K562 (cell line): ENCODE results near the gene NIPAL1. TPM values are rescaled to one million over a fixed set of nuclear protein-coding genes. Genes with fewer than 3 reads are reported as not detected.
A peak's percentile ranks its signal among the peaks of the same experiment; 100 is the strongest.

Experiments used
- ATAC-seq: fragments of 200-7000 bp; cut with Tn5 transposase; 3 replicates; pipeline ENCODE4 v1.9.1; 2020; ENCODE audit warnings: moderate library complexity
- BruUV-seq: library from RNA; stranded (reverse); fragments of 400-500 nt; replicated peaks from 2 replicates; lab custom pipeline; 2021; lab: Mats Ljungman, UMichigan
- CTCF ChIA-PET: fragments of 300-600 bp; formaldehyde crosslinking; extraction: SDS; loops from one replicate; lab custom pipeline; 2021; ENCODE audit warnings: low intra/inter-chr PET ratio; lab: Yijun Ruan, JAX
- POLR2A ChIA-PET: fragments of 300-600, 350-650 bp; sonication (Branson Sonifier 250); formaldehyde crosslinking; extraction: SDS; loops from one replicate; lab custom pipeline; 2021; ENCODE audit warnings: antibody characterized with exemption, inconsistent platforms; lab: Yijun Ruan, JAX
- DNase-seq, 4 experiments: peaks; one replicate each; pipeline versions ENCODE4 v3.0.0 to v3.0.0-alpha.2; 2011 to 2018; ENCODE audit warnings: low spot score in 3 of 4, mixed read lengths in 3 of 4; ENCODE audit errors: extremely low read depth in 1 of 4
- FAIRE-seq: peaks from 2 replicates; lab custom pipeline; 2011; peaks lifted over from hg19 to GRCh38; lab: Jason Lieb, UNC
- H2AFZ ChIP-seq: 2 replicates; pipeline ENCODE4 v1.6.0; 2011; ENCODE audit warnings: low read depth, low read length, control low read depth, inconsistent platforms
- H3K27ac ChIP-seq: fragments of 200-600 bp; 3 replicates; pipeline ENCODE4 v1.8.0; 2011; ENCODE audit warnings: low read depth, mild to moderate bottlenecking, control low read depth, inconsistent platforms, low read length, moderate library complexity, mixed read lengths; ENCODE audit errors: extremely low read depth
- H3K27me3 ChIP-seq, 2 experiments: fragments of 300-600 bp in 1 of 2; 2 replicates in 1 of 2; 3 replicates in 1 of 2; pipeline versions ENCODE4 v1.6.0 to v1.8.0; 2011; ENCODE audit warnings: inconsistent platforms in 2 of 2, low read length in 2 of 2, mild to moderate bottlenecking in 1 of 2, mixed read lengths in 1 of 2, moderate library complexity in 1 of 2; ENCODE audit not compliant: control insufficient read depth in 2 of 2, insufficient read depth in 2 of 2
- H3K36me3 ChIP-seq: fragments of 300-600 bp; 3 replicates; pipeline ENCODE4 v1.8.0; 2011; ENCODE audit warnings: mild to moderate bottlenecking, low read length, inconsistent platforms; ENCODE audit not compliant: control insufficient read depth, insufficient read depth
- H3K4me1 ChIP-seq, 2 experiments: fragments of 200-600 bp in 1 of 2; replicated peaks in 1 of 2; 2 replicates in 1 of 2; 3 replicates in 1 of 2; pipeline versions ENCODE4 v1.5.1 to v1.8.0; 2011; ENCODE audit warnings: inconsistent platforms in 2 of 2, low read length in 2 of 2, mild to moderate bottlenecking in 1 of 2, mixed read lengths in 1 of 2, moderate library complexity in 1 of 2; ENCODE audit not compliant: control insufficient read depth in 2 of 2, insufficient read depth in 2 of 2
- H3K4me2 ChIP-seq: 2 replicates; pipeline ENCODE4 v1.6.1; 2011; ENCODE audit warnings: low read length, control low read depth, inconsistent platforms, mixed read lengths; ENCODE audit not compliant: insufficient read depth
- H3K4me3 ChIP-seq: fragments of 200-600 bp; sonication (generic), shearing (Covaris generic); 2 replicates; pipeline ENCODE4 v1.5.1; 2016; ENCODE audit warnings: control low read depth, inconsistent platforms
- H3K79me2 ChIP-seq: fragments of 200-600 bp; 3 replicates; pipeline ENCODE4 v1.8.0; 2011; ENCODE audit warnings: low read length, inconsistent platforms; ENCODE audit not compliant: control insufficient read depth, insufficient read depth
- H3K9ac ChIP-seq, 2 experiments: 2 replicates each; pipeline versions ENCODE4 v1.6.0 to v1.6.1; 2011; ENCODE audit warnings: low read depth in 2 of 2, low read length in 2 of 2, control low read depth in 1 of 2, inconsistent platforms in 1 of 2, mild to moderate bottlenecking in 1 of 2, mixed read lengths in 1 of 2; ENCODE audit not compliant: insufficient read depth in 1 of 2
- H3K9me1 ChIP-seq: one replicate; pipeline ENCODE4 v1.6.0; 2011; ENCODE audit warnings: inconsistent platforms, mild to moderate bottlenecking, low read length, moderate library complexity; ENCODE audit not compliant: control insufficient read depth, insufficient read depth
- H3K9me3 ChIP-seq: replicated peaks from 2 replicates; pipeline ENCODE4 v1.5.1; 2011; ENCODE audit warnings: low read depth, low read length, inconsistent platforms; ENCODE audit not compliant: control insufficient read depth, insufficient read depth
- H4K20me1 ChIP-seq: replicated peaks from 2 replicates; pipeline ENCODE4 v1.6.1; 2011; ENCODE audit warnings: low read length, inconsistent platforms, mixed read lengths; ENCODE audit not compliant: control insufficient read depth, insufficient read depth
- BDP1 ChIP-seq: IDR thresholded peaks from 3 replicates; pipeline ENCODE4 v1.6.1; 2011; ENCODE audit not compliant: insufficient read length, insufficient read depth
- ZBTB40 ChIP-seq, 2 experiments: fragments of 450-650 bp in 1 of 2; sonication (generic) in 1 of 2; formaldehyde crosslinking in 1 of 2; IDR thresholded peaks; 2 replicates each; pipeline versions ENCODE4 v1.7.1 to v1.9.0; 2016 to 2022; ENCODE audit warnings: inconsistent platforms in 1 of 2, mild to moderate bottlenecking in 1 of 2, missing genetic modification reagents in 1 of 2
- WGBS: fragments of 100-300 bp; shearing (Covaris generic); methylation state at CpG from one replicate; pipeline ENCODE4 v1.1.6; 2016; ENCODE audit warnings: low coverage, mixed read lengths; ENCODE audit not compliant: insufficient coverage; ENCODE audit errors: missing lambda C conversion rate; 5-methylcytosine and 5-hydroxymethylcytosine counted together
- in situ Hi-C: fragments of 300-500 bp; cut with MboI; formaldehyde crosslinking; loops from 4 replicates; pipeline ENCODE4 v1.15.0; 2018; ENCODE audit warnings: inconsistent platforms, mixed read lengths
- intact Hi-C: fragments of 100-400 bp; cut with micrococcal nuclease; formaldehyde crosslinking; loops from 2 replicates; pipeline ENCODE4 v1.14.2; 2022
- polyA plus RNA-seq, 8 experiments: library from polyadenylated mRNA; depleted of rRNA in 4 of 8; stranded (reverse) in 5 of 8; unstranded in 3 of 8; fragments of >200 nt; fragmentation: Nextera tagmentation in 2 of 8; fragmentation: Illumina TruSeq in 1 of 8; extraction: Ambion mirVana in 2 of 8; extraction: Trizol in 1 of 8; gene quantifications; 2 replicates each; pipeline versions ENCODE4 v1.2.1 to v1.2.3, GENCODE V29; 2011 to 2014; ENCODE audit warnings: inconsistent platforms in 1 of 8, missing spikeins in 1 of 8
- total RNA-seq, 7 experiments: library from RNA; depleted of rRNA in 6 of 7; stranded (reverse); fragments of >200 nt in 6 of 7; fragmentation: Illumina TruSeq in 2 of 7; extraction: Trizol in 2 of 7; gene quantifications; 2 replicates each; pipeline versions ENCODE4 v1.2.1 to v1.2.3, GENCODE V29; 2011 to 2021; ENCODE audit warnings: low replicate concordance in 1 of 7

NIPAL1 gene
- total and polyA plus RNA-seq, 9 of the 15 experiments (the other 6 are each of a cell fraction or from before 2014, with no cell fraction given): 0.03 to 0.43 (median 0.25) TPM

GRCh38 chr4:48079972-48080391 lies 63.4 kb downstream of the NIPAL1 start:
- TF ChIP-seq ZBTB40 (IDR thresholded peaks at IDR 0.05) (peak; percentile 89), ZBTB40 (CRISPR knock-in tag; IDR thresholded peaks at IDR 0.05) (peak; percentile 62), BDP1 (no peak)
- TF ChIP-seq, all 486 proteins: peak for 1
- no peaks in the 10 kb centered on the region for H3K36me3 ChIP-seq
- H3K79me2 ChIP-seq: no peaks in the 10 kb centered on the region
- no peak overlapping the region for H3K4me2 ChIP-seq
- POLR2A ChIA-PET: interaction anchor here (0.8 kb wide), 1 partner anchor 415 kb away, joined by 4 read pairs; no protein-coding TSS in a partner anchor
- ATAC-seq (no peak), DNase-seq (no peak), FAIRE-seq (no peak)
- H3K4me1 ChIP-seq: no peaks in the 10 kb centered on the region; a peak in 1 of 5 replicates
- no TSS peak for BruUV-seq
- intact Hi-C loops (no loop called here), in situ Hi-C loops (loop anchor here (10.0 kb wide), 1 partner anchor 395 kb away; no protein-coding TSS in a partner anchor)
- H3K4me3 ChIP-seq: no peak overlapping the region
- H2AFZ ChIP-seq: no peak overlapping the region
- H3K9me3 ChIP-seq: no peaks in the 10 kb centered on the region
- no peaks in the 10 kb centered on the region for H3K27me3 ChIP-seq
- H3K9ac ChIP-seq: no peak overlapping the region
- 86% methylated on average over 3 of the region's 3 CpGs for WGBS
- CTCF ChIA-PET: no interaction called here
- no peaks in the 10 kb centered on the region for H3K9me1 ChIP-seq
- H3K27ac ChIP-seq: no peak overlapping the region
- H4K20me1 ChIP-seq: no peaks in the 10 kb centered on the region
